ENCODE data around the gene CLUH. TPM values are rescaled to one million over a fixed set of nuclear protein-coding genes. Genes with fewer than 3 reads are reported as not detected.

Gene CLUH
- total RNA-seq, 1 donor from 2014 or later, result 6.8 TPM

DNA sequence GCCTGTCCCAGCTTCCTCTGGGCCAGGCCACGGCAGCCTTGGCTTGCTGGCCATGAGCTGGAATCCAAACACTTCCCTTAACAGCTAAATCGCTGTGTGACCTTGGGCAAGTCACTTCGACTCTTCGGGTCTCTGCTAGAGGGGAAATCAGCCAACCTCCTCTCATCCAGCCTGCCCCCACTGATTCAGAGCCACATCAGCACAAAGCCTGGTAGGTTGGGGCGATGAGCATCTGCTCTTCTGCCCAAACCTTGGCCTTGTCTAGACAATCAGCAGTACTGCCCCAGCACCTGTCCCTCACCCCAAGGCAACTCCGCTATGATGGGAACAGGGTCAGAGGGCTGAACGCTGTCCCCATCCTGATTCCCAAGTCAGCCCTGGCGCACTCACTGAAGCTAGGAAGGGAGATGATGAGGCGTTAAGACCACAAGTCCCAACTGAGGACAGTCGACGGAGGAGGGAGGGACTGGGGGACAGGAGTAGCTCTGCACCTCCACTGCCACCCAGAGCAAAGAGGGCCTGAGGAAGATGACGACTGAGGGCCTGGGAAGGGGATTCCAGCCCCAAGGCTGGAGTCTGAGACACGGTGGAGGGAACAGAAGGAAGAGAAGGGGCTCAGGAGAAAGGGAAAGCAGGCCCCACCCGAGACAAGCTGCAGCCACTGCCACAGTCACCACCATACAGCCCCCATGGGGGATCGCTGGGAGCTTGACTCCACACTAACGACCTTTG lies 1.3 kb downstream of the CLUH start:
- peak overlapping the region; percentile 93 for H3K4me2 ChIP-seq
- peaks cover 52% of the 10 kb centered on the region for H3K79me2 ChIP-seq (ENCODE audit: low read depth)
- no peaks in the 10 kb centered on the region for H3K9me3 ChIP-seq (ENCODE audit: low read depth)
- Mint-ChIP-seq H3K27ac (peak overlapping the region; percentile 78), H3K36me3 (peaks cover 2% of the 10 kb centered on the region), H3K27me3 (ENCODE audit: insufficient read depth, low read depth) (peaks cover 13% of the 10 kb centered on the region), H3K9me3 (no peaks in the 10 kb centered on the region), H3K4me3 (peak overlapping the region; percentile 89), H3K4me1 (peaks cover 31% of the 10 kb centered on the region)
- H3F3A ChIP-seq (ENCODE audit: low read depth), result peaks cover 15% of the 10 kb centered on the region
- H3K27ac ChIP-seq, result no peak overlapping the region
- H3K27me3 ChIP-seq, result peaks cover 31% of the 10 kb centered on the region
- H3K36me3 ChIP-seq, result no peaks in the 10 kb centered on the region
- peaks cover 6% of the 10 kb centered on the region for H3K4me1 ChIP-seq
- H3K9ac ChIP-seq, result no peak overlapping the region
- H4K20me1 ChIP-seq (ENCODE audit: low read depth), result peaks cover 50% of the 10 kb centered on the region
- H2AFZ ChIP-seq (replicated peaks), result no peak overlapping the region
- no peak for DNase-seq (ENCODE audit: low spot score)
- TF ChIP-seq EZH2 (IDR thresholded peaks at IDR 0.05), result no peak
- TF ChIP-seq, protein P1, sequence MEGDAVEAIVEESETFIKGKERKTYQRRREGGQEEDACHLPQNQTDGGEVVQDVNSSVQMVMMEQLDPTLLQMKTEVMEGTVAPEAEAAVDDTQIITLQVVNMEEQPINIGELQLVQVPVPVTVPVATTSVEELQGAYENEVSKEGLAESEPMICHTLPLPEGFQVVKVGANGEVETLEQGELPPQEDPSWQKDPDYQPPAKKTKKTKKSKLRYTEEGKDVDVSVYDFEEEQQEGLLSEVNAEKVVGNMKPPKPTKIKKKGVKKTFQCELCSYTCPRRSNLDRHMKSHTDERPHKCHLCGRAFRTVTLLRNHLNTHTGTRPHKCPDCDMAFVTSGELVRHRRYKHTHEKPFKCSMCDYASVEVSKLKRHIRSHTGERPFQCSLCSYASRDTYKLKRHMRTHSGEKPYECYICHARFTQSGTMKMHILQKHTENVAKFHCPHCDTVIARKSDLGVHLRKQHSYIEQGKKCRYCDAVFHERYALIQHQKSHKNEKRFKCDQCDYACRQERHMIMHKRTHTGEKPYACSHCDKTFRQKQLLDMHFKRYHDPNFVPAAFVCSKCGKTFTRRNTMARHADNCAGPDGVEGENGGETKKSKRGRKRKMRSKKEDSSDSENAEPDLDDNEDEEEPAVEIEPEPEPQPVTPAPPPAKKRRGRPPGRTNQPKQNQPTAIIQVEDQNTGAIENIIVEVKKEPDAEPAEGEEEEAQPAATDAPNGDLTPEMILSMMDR (IDR thresholded peaks at IDR 0.05), result no peak
- TF ChIP-seq EZH2phosphoT487 (IDR thresholded peaks at IDR 0.05), result no peak
- peak overlapping the region; percentile 66 for H3K4me3 ChIP-seq

DNA sequence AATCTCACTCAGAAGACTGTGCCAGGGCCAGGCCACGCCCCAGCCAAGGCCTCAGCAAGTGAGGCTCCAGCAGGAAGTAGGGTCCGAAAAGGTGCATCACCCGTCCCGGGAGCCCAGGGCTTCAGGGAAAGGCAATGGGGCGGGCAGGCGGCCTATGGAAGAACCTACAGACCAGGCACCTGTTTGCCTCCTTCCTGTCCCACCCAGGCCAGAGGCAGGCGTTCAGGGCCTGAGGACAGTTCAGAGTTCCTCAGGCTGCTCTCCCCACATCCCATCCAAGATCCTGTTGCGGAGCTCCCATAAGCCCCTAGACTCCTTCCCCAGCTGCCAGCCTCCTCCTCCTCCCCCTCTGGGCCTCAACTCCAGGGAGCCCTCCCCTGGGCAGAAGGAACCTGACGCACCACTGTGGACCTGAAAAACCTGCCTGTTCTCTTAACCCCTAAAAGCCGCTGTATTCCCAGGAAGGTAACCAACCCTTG lies 2.3 kb downstream of the CLUH start:
- Mint-ChIP-seq H3K27me3 (ENCODE audit: insufficient read depth, low read depth) (peaks cover 16% of the 10 kb centered on the region), H3K4me3 (peak overlapping the region; percentile 89), H3K27ac (no peak overlapping the region), H3K36me3 (peaks cover 2% of the 10 kb centered on the region), H3K9me3 (no peaks in the 10 kb centered on the region), H3K4me1 (peaks cover 35% of the 10 kb centered on the region)
- TF ChIP-seq, protein P1 (IDR thresholded peaks at IDR 0.05), result no peak
- TF ChIP-seq EZH2 (IDR thresholded peaks at IDR 0.05) (no peak), EZH2phosphoT487 (IDR thresholded peaks at IDR 0.05) (no peak)
- Histone ChIP-seq H3K9me3 (ENCODE audit: low read depth) (no peaks in the 10 kb centered on the region), H3K36me3 (no peaks in the 10 kb centered on the region), H4K20me1 (ENCODE audit: low read depth) (peaks cover 56% of the 10 kb centered on the region), H3K9ac (no peak overlapping the region), H2AFZ (replicated peaks) (no peak overlapping the region), H3F3A (ENCODE audit: low read depth) (peaks cover 15% of the 10 kb centered on the region), H3K27me3 (peaks cover 31% of the 10 kb centered on the region), H3K79me2 (ENCODE audit: low read depth) (peaks cover 52% of the 10 kb centered on the region), H3K4me2 (no peak overlapping the region), H3K4me3 (no peak overlapping the region), H3K27ac (no peak overlapping the region), H3K4me1 (peaks cover 14% of the 10 kb centered on the region)
- DNase-seq (ENCODE audit: low spot score), result no peak

DNA sequence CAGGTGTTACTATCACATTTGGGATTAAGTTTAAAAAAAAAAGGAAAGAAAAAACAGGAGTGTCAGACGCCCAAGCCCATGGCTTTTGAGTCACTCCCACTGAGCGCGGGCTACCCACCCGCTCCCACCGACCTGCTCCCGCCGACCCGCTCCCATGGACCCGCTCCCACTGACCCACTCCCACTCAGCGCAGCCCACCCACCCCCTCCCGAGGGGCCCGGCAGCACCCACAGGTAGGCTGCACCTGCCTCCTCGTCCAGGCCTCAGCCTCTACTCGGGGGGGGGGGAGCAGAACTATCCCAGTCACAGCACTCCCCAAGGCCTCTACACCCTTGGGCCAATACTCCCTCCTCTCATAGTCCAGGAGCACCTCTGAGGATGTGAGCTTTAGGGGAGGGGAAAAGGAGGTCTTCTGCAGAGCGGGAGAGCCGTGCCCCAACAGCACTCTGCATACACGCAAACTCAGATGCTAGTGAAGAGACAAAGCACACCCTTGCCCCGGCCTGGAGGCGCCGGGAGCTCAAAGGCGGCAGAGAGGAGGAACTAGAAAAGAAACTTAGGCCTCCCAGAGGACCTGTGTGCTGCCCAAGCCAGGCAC lies 2.9 kb downstream of the CLUH start:
- H2AFZ ChIP-seq (replicated peaks), result no peak overlapping the region
- H3K27ac ChIP-seq, result no peak overlapping the region
- no peaks in the 10 kb centered on the region for H3K9me3 Mint-ChIP-seq
- H3K4me3 ChIP-seq, result no peak overlapping the region
- H3K27me3 ChIP-seq, result peaks cover 31% of the 10 kb centered on the region
- H3K4me1 Mint-ChIP-seq, result peaks cover 35% of the 10 kb centered on the region
- H3K4me1 ChIP-seq, result peaks cover 14% of the 10 kb centered on the region
- H3K36me3 Mint-ChIP-seq, result peaks cover 2% of the 10 kb centered on the region
- H3K27ac Mint-ChIP-seq, result peak overlapping the region; percentile 63
- peaks cover 14% of the 10 kb centered on the region for H3K27me3 Mint-ChIP-seq (ENCODE audit: insufficient read depth, low read depth)
- no peak overlapping the region for H3K4me3 Mint-ChIP-seq
- peaks cover 52% of the 10 kb centered on the region for H3K79me2 ChIP-seq (ENCODE audit: low read depth)
- no peak overlapping the region for H3K9ac ChIP-seq
- no peaks in the 10 kb centered on the region for H3K36me3 ChIP-seq
- H3F3A ChIP-seq (ENCODE audit: low read depth), result peaks cover 15% of the 10 kb centered on the region
- peaks cover 56% of the 10 kb centered on the region for H4K20me1 ChIP-seq (ENCODE audit: low read depth)
- no peaks in the 10 kb centered on the region for H3K9me3 ChIP-seq (ENCODE audit: low read depth)
- DNase-seq (ENCODE audit: low spot score), result no peak
- TF ChIP-seq EZH2 (IDR thresholded peaks at IDR 0.05), result no peak
- TF ChIP-seq, protein P1 (IDR thresholded peaks at IDR 0.05), result no peak
- no peak for TF ChIP-seq EZH2phosphoT487 (IDR thresholded peaks at IDR 0.05)
- H3K4me2 ChIP-seq, result no peak overlapping the region

All from neural progenitor cell (in vitro differentiated cells).